ENCODE measurements around the gene KLK15. TPM values are rescaled to one million over a fixed set of nuclear protein-coding genes. Genes with fewer than 3 reads are reported as not detected.

KLK15 gene
- total and polyA plus RNA-seq, 2 donors (not counting 3 experiments of a cell fraction or from before 2014, with no cell fraction given): not detected

DNA sequence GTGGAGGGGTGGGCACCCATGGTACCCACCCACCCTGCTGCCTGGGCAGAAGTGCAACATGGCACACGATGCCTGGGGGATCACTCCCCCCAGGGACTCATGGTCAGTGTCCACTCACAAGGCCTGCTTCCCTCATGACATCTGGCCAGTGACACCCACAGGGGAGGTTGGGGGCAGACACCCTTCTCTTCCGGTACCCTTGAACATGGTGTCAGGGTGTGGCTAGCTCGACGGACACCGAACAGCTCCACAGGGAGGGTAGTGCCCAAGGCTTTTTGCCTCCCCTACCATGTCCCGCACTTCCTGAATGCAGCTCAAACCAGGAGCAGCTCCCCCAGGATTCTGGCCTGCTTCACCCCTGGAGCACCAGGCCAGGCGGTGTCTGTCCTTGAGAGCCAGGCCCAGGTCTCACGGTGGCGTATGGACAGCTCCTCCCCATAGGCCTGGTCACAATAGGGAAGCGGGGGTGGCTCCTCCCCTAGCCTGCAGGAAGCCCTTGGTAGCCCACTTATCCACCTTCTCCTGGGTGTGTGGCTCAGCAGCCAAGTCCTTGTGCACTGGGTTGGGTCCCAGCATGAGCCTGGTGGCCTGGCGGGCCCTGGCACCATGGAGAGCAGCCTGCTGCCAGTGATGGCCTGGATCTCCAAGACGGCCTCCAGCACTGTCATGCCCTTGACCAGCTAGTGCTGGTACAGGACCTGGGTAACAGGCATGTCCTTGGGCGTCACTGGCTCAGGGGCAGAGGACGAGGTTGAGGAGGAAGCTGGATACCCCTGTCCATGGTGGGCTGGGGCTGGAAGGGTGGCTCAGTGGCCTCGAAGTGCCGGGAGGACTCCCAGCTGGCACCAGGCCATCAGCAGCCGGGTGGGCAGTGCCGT, 35.4 kb downstream of the KLK15 start:
- Histone ChIP-seq H3K27ac (ENCODE audit: insufficient read depth, low read depth, low read length) (no peak overlapping the region), H3K4me1 (ENCODE audit: control insufficient read depth, extremely low read depth, insufficient read depth, low read length) (peaks cover 6% of the 10 kb centered on the region), H3K9ac (replicated peaks; ENCODE audit: extremely low read depth, insufficient read depth, low read length) (no peak overlapping the region), H3K4me2 (ENCODE audit: insufficient read depth, low read length) (no peak overlapping the region), H2AFZ (ENCODE audit: low read depth, low read length) (no peak overlapping the region), H4K20me1 (replicated peaks; ENCODE audit: control insufficient read depth, extremely low read depth, insufficient read depth, low read length) (no peaks in the 10 kb centered on the region), H3K79me2 (ENCODE audit: control insufficient read depth, insufficient read depth, low read length) (peaks cover 36% of the 10 kb centered on the region), H3K36me3 (ENCODE audit: control insufficient read depth in 2 of 2, extremely low read depth in 1 of 2, insufficient read depth in 2 of 2, low read length in 2 of 2) (peaks cover 19 to 22% of the 10 kb centered on the region in 2 experiments), H3K9me1 (replicated peaks; ENCODE audit: control insufficient read depth, extremely low read depth, insufficient read depth, low read length) (no peaks in the 10 kb centered on the region), H3K4me3 (replicated peaks in 1 of 3; ENCODE audit: insufficient read depth in 1 of 3, low read depth in 1 of 3, low read length in 3 of 3) (no peak overlapping the region), H3K27me3 (ENCODE audit: control insufficient read depth in 2 of 2, insufficient read depth in 2 of 2, low read length in 2 of 2) (no peaks in the 10 kb centered on the region), H3K9me3 (replicated peaks; ENCODE audit: control insufficient read depth, insufficient read depth, low read length) (no peaks in the 10 kb centered on the region)
- intact Hi-C loops (cut with micrococcal nuclease) (no loop called here), dilution Hi-C loops (cut with MboI; ENCODE audit: extremely low pct_ligation_motif_present, low sequenced_read_pairs) (no loop called here)
- ChIA-PET CTCF (interaction anchor here (1.9 kb wide), 1 partner anchor 14 kb away, joined by 7 read pairs; no protein-coding TSS in a partner anchor), POLR2A (no interaction called here)
- BruUV-seq (replicated peaks): no TSS peak
- DNase-seq (ENCODE audit: low read depth, low spot score): no peak
- TF ChIP-seq POLR2A (IDR thresholded peaks at IDR 0.05; ENCODE audit: low read depth, low read length): no peak
- TF ChIP-seq, protein P1, sequence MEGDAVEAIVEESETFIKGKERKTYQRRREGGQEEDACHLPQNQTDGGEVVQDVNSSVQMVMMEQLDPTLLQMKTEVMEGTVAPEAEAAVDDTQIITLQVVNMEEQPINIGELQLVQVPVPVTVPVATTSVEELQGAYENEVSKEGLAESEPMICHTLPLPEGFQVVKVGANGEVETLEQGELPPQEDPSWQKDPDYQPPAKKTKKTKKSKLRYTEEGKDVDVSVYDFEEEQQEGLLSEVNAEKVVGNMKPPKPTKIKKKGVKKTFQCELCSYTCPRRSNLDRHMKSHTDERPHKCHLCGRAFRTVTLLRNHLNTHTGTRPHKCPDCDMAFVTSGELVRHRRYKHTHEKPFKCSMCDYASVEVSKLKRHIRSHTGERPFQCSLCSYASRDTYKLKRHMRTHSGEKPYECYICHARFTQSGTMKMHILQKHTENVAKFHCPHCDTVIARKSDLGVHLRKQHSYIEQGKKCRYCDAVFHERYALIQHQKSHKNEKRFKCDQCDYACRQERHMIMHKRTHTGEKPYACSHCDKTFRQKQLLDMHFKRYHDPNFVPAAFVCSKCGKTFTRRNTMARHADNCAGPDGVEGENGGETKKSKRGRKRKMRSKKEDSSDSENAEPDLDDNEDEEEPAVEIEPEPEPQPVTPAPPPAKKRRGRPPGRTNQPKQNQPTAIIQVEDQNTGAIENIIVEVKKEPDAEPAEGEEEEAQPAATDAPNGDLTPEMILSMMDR (IDR thresholded peaks at IDR 0.05; ENCODE audit: extremely low read depth in 1 of 2, insufficient read depth in 1 of 2, low read depth in 1 of 2, low read length in 2 of 2): no peak
- TF ChIP-seq, protein P2, sequence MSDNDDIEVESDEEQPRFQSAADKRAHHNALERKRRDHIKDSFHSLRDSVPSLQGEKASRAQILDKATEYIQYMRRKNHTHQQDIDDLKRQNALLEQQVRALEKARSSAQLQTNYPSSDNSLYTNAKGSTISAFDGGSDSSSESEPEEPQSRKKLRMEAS (IDR thresholded peaks at IDR 0.05; ENCODE audit: insufficient read depth, insufficient read length): no peak
- no peak for TF ChIP-seq POLR2AphosphoS5 (IDR thresholded peaks at IDR 0.05; ENCODE audit: insufficient read depth, low read depth, low read length)
- no peak for TF ChIP-seq GATA2 (IDR thresholded peaks at IDR 0.05; ENCODE audit: insufficient read depth, insufficient read length, low read depth, low read length)
- TF ChIP-seq MYC (IDR thresholded peaks at IDR 0.05; ENCODE audit: low read depth, low read length): no peak
- no peak for TF ChIP-seq FOS (IDR thresholded peaks at IDR 0.05; ENCODE audit: borderline replicate concordance, insufficient read depth, low read length)
- no peak for TF ChIP-seq JUN (IDR thresholded peaks at IDR 0.05; ENCODE audit: borderline replicate concordance, insufficient read depth, insufficient read length, low read depth)
- TF ChIP-seq EZH2 (IDR thresholded peaks at IDR 0.05; ENCODE audit: borderline replicate concordance, low read depth, low read length, severe bottlenecking): no peak
- no peak for FAIRE-seq

Data from endothelial cell of umbilical vein (primary cell).